Smooth muscle cell (in vitro differentiated cells): ENCODE measurements around the gene HELZ2. TPM values are rescaled to one million over a fixed set of nuclear protein-coding genes. Genes with fewer than 3 reads are reported as not detected.

ENCODE experiments used
- DNase-seq: peaks from one replicate; lab custom pipeline; 2025; ENCODE audit not compliant: unreplicated experiment; lab: John Stamatoyannopoulos, UW
- H2AFZ ChIP-seq: fragments of 200-600 bp; sonication (generic); 2 replicates; pipeline ENCODE4 v1.6.0; 2016; ENCODE audit warnings: antibody characterized with exemption, low read depth, mild to moderate bottlenecking
- H3F3A ChIP-seq: fragments of 200-600 bp; sonication (generic); 2 replicates; pipeline ENCODE4 v1.6.0; 2017; ENCODE audit warnings: antibody characterized with exemption, low read depth
- H3K27ac ChIP-seq: fragments of 200-600 bp; sonication (generic); 2 replicates; pipeline ENCODE4 v1.5.1; 2016; ENCODE audit warnings: low read depth, mild to moderate bottlenecking
- H3K27me3 ChIP-seq: fragments of 200-600 bp; sonication (generic); 2 replicates; pipeline ENCODE4 v1.6.1; 2016; ENCODE audit warnings: low read depth, mild to moderate bottlenecking
- H3K36me3 ChIP-seq: fragments of 200-600 bp; sonication (generic); 2 replicates; pipeline ENCODE4 v1.5.1; 2016; ENCODE audit warnings: low read depth
- H3K4me1 ChIP-seq: fragments of 200-600 bp; sonication (generic); 2 replicates; pipeline ENCODE4 v1.5.1; 2016; ENCODE audit warnings: low read depth
- H3K4me2 ChIP-seq: fragments of 200-600 bp; sonication (generic); 2 replicates; pipeline ENCODE4 v1.6.0; 2016; ENCODE audit warnings: mild to moderate bottlenecking
- H3K4me3 ChIP-seq: fragments of 200-600 bp; sonication (generic); 2 replicates; pipeline ENCODE4 v1.5.1; 2016; ENCODE audit warnings: mild to moderate bottlenecking
- H3K79me2 ChIP-seq: fragments of 200-600 bp; sonication (generic); 2 replicates; pipeline ENCODE4 v1.6.0; 2016; ENCODE audit warnings: low read depth, mild to moderate bottlenecking
- H3K9ac ChIP-seq: fragments of 200-600 bp; sonication (generic); 2 replicates; pipeline ENCODE4 v1.6.0; 2016; ENCODE audit warnings: low read depth
- H3K9me3 ChIP-seq: fragments of 200-600 bp; sonication (generic); replicated peaks from 2 replicates; pipeline ENCODE4 v1.5.1; 2016; ENCODE audit warnings: low read depth
- H4K20me1 ChIP-seq: fragments of 200-600 bp; sonication (generic); 2 replicates; pipeline ENCODE4 v1.6.0; 2016; ENCODE audit warnings: low read depth
- WGBS: methylation state at CpG from one replicate; pipeline ENCODE4 v1.1.7; 2016; ENCODE audit warnings: low lambda C conversion rate; 5-methylcytosine and 5-hydroxymethylcytosine counted together
- polyA plus RNA-seq: library from polyadenylated mRNA; unstranded; fragments of >200 nt; fragmentation: Nextera tagmentation; extraction: Ambion mirVana; gene quantifications from 2 replicates; pipeline ENCODE4 v1.2.1, GENCODE V29; 2016
- total RNA-seq: library from RNA; depleted of rRNA; stranded (reverse); fragments of >200 nt; gene quantifications from 2 replicates; pipeline ENCODE4 v1.2.3, GENCODE V29; 2014
- TF ChIP-seq, protein P1 (sequence below): fragments of 200-600 bp; sonication (generic); IDR thresholded peaks from 2 replicates; pipeline ENCODE4 v1.5.1; 2017; ENCODE audit warnings: borderline replicate concordance, mild to moderate bottlenecking, antibody characterized with exemption; ENCODE audit not compliant: insufficient read depth, poor library complexity, severe bottlenecking

Gene HELZ2
- total and polyA plus RNA-seq, 2 experiments from 2014 or later, result 3.0 to 13.8 TPM

DNA sequence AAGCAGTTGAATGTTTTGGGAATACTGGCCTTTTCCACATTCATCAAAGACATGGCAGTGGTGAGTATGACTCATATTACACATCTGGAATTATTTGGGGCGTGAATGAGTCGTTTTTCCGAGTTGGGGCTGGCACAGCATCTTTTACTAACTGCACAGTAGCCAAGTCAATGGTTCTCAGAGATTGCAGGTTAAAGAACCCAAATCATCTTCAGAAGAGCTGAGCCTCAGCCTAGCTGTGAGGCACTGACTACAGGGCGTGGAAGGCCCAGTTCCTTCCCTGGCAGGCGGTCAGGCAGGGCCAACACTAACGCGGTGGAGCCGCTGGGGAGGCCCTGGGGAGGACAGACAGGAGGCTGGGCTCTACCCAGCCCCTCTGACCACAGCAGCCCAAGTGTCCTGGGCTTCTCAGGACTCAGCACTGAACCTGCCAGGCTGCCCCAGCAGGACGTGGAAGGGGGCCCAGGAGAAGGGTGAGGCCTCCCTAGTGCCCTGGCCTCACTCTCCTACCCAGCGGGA lies 20.1 kb upstream of the HELZ2 start:
- WGBS, result 81% methylated on average over 10 of the region's 10 CpGs
- Histone ChIP-seq H3K27me3 (no peaks in the 10 kb centered on the region), H3K4me2 (no peak overlapping the region), H3K4me3 (no peak overlapping the region), H3K9ac (no peak overlapping the region), H3K27ac (no peak overlapping the region), H4K20me1 (no peaks in the 10 kb centered on the region), H3F3A (no peaks in the 10 kb centered on the region), H3K79me2 (no peaks in the 10 kb centered on the region), H3K4me1 (no peaks in the 10 kb centered on the region), H2AFZ (no peak overlapping the region), H3K36me3 (no peaks in the 10 kb centered on the region), H3K9me3 (no peaks in the 10 kb centered on the region)
- TF ChIP-seq, protein P1, sequence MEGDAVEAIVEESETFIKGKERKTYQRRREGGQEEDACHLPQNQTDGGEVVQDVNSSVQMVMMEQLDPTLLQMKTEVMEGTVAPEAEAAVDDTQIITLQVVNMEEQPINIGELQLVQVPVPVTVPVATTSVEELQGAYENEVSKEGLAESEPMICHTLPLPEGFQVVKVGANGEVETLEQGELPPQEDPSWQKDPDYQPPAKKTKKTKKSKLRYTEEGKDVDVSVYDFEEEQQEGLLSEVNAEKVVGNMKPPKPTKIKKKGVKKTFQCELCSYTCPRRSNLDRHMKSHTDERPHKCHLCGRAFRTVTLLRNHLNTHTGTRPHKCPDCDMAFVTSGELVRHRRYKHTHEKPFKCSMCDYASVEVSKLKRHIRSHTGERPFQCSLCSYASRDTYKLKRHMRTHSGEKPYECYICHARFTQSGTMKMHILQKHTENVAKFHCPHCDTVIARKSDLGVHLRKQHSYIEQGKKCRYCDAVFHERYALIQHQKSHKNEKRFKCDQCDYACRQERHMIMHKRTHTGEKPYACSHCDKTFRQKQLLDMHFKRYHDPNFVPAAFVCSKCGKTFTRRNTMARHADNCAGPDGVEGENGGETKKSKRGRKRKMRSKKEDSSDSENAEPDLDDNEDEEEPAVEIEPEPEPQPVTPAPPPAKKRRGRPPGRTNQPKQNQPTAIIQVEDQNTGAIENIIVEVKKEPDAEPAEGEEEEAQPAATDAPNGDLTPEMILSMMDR, result no peak
- no peak for DNase-seq

DNA sequence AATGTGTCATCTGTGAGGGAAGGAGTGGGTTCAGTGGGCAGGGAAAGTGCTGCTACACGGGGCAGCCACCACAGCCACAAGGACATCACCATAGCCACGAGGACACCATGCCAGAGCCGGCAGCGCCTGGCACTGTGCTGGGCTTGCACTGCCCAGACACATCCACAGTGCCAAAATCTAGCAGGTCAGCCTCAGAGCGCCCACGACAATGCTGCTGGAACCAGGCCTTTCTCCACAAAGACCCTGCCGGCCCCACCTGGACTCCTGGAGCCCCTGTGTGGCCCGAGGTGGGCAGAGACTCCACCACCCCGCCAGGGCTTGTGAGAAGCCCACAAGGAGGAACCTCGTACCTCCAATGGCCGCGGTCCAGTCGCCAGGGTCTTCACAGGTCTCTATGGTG lies 18.6 kb upstream of the HELZ2 start:
- H3K27me3 ChIP-seq, result no peaks in the 10 kb centered on the region
- no peaks in the 10 kb centered on the region for H3F3A ChIP-seq
- no peaks in the 10 kb centered on the region for H3K79me2 ChIP-seq
- no peak overlapping the region for H3K4me3 ChIP-seq
- no peaks in the 10 kb centered on the region for H3K9me3 ChIP-seq
- no peaks in the 10 kb centered on the region for H3K36me3 ChIP-seq
- 96% methylated on average over 13 of the region's 13 CpGs for WGBS
- H3K4me1 ChIP-seq, result no peaks in the 10 kb centered on the region
- H3K4me2 ChIP-seq, result no peak overlapping the region
- no peak overlapping the region for H3K9ac ChIP-seq
- no peak overlapping the region for H3K27ac ChIP-seq
- TF ChIP-seq, protein P1, result no peak
- H2AFZ ChIP-seq, result no peak overlapping the region
- H4K20me1 ChIP-seq, result no peaks in the 10 kb centered on the region
- DNase-seq, result no peak

DNA sequence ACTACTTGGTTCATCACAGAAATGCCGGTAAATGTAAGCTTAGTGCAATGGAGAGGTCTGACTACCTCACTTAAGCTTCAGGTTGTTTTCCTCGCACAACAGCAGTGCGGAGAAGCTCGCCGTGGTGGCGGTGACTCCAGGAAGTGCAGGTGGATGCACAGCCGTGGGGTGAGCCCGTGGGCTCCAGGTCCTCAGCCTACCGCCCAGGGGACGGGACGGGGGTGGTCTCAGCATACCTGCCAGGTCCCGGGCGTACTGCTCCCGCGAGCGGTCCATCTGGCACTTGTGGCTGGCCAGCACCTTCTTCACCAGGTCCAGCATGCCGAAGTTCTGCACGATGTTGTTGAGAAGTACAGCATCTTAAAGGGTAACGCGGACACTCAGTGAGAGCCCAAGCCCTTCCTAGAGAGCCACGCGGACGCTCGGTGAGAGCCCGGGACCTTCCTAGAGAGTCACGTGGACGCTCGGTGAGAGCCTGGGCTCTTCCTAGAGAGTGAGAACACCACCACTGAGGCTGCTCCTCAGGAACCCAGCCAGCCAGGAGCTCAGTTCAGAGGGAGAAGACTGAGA lies 17.8 kb upstream of the HELZ2 start:
- Histone ChIP-seq H3K36me3 (no peaks in the 10 kb centered on the region), H3K27me3 (no peaks in the 10 kb centered on the region), H3K4me1 (no peaks in the 10 kb centered on the region), H3K27ac (no peak overlapping the region), H4K20me1 (no peaks in the 10 kb centered on the region), H3F3A (no peaks in the 10 kb centered on the region), H3K9me3 (no peaks in the 10 kb centered on the region), H3K9ac (no peak overlapping the region), H3K4me3 (no peak overlapping the region), H2AFZ (no peak overlapping the region), H3K4me2 (no peak overlapping the region), H3K79me2 (no peaks in the 10 kb centered on the region)
- DNase-seq, result no peak
- 98% methylated on average over 27 of the region's 28 CpGs for WGBS
- TF ChIP-seq, protein P1, result no peak

DNA sequence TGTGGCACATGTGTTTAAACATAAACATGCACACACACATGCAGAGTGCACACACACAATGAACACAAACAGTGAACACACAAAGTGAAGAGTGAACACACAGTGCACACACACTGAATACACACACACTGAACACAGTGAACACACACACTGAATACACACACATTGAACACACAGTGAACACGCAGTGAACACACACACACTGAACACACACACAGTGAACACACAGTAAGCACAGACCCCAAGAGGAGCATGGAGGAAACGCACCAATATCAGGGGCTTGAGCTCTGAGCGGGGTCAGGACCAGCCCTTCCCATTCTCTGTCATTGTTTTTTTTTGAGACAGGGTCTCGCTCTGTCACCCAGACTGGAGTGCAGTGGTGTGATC lies 17.1 kb upstream of the HELZ2 start:
- no peak overlapping the region for H3K4me3 ChIP-seq
- H3K9ac ChIP-seq, result no peak overlapping the region
- 93% methylated on average over 4 of the region's 4 CpGs for WGBS
- TF ChIP-seq, protein P1, result no peak
- no peaks in the 10 kb centered on the region for H3K27me3 ChIP-seq
- H4K20me1 ChIP-seq, result no peaks in the 10 kb centered on the region
- H3K36me3 ChIP-seq, result no peaks in the 10 kb centered on the region
- no peak for DNase-seq
- no peaks in the 10 kb centered on the region for H3K79me2 ChIP-seq
- no peak overlapping the region for H3K27ac ChIP-seq
- H2AFZ ChIP-seq, result no peak overlapping the region
- no peaks in the 10 kb centered on the region for H3K9me3 ChIP-seq
- no peaks in the 10 kb centered on the region for H3F3A ChIP-seq
- H3K4me2 ChIP-seq, result no peak overlapping the region
- no peaks in the 10 kb centered on the region for H3K4me1 ChIP-seq
